Natural killer cell (primary cell): Measurements from ENCODE around the gene GRM4. TPM values are rescaled to one million over a fixed set of nuclear protein-coding genes. Genes with fewer than 3 reads are reported as not detected.

Experiments used
- ATAC-seq, 3 donors: fragments of 150-1000 bp in 2 of 3; fragments of 200-7000 bp in 1 of 3; cut with Tn5 transposase; 1 replicate in 1 of 3; 2 replicates in 2 of 3; pipeline ENCODE4 v1.10.0; 2021; ENCODE audit warnings: mild to moderate bottlenecking in 2 of 3, moderate library complexity in 2 of 3
- DNase-seq, 2 donors: peaks; one replicate each; pipeline versions ENCODE4 v3.0.0 to v3.0.0-alpha.2; 2013 to 2021; ENCODE audit warnings: mixed read lengths in 1 of 2
- H3K27ac ChIP-seq: one replicate; pipeline ENCODE4 v1.5.1; 2013; ENCODE audit warnings: mild to moderate bottlenecking, low read length
- H3K27me3 ChIP-seq: one replicate; pipeline ENCODE4 v1.6.1; 2013; ENCODE audit warnings: low read length; ENCODE audit not compliant: control insufficient read depth, insufficient read depth
- H3K36me3 ChIP-seq: one replicate; pipeline ENCODE4 v1.6.1; 2013; ENCODE audit warnings: low read length; ENCODE audit not compliant: control insufficient read depth, insufficient read depth
- H3K4me1 ChIP-seq: one replicate; pipeline ENCODE4 v1.6.1; 2013; ENCODE audit warnings: low read length; ENCODE audit not compliant: control insufficient read depth, insufficient read depth
- H3K4me3 ChIP-seq: one replicate; pipeline ENCODE4 v1.5.1; 2013; ENCODE audit warnings: low read length
- H3K9me3 ChIP-seq: one replicate; pipeline ENCODE4 v1.6.1; 2013; ENCODE audit warnings: low read length; ENCODE audit not compliant: control insufficient read depth, insufficient read depth
- H3K27ac Mint-ChIP-seq, 2 donors: one replicate each; pipeline ENCODE4 v1.8.0; 2022; ENCODE audit warnings: mild to moderate bottlenecking in 2 of 2, mixed read lengths in 2 of 2, moderate library complexity in 1 of 2
- H3K27me3 Mint-ChIP-seq, 2 donors: one replicate each; pipeline ENCODE4 v1.8.0; 2022; ENCODE audit warnings: low read depth in 2 of 2, mixed read lengths in 2 of 2
- H3K36me3 Mint-ChIP-seq: one replicate; pipeline ENCODE4 v1.8.0; 2022; ENCODE audit warnings: mixed read lengths
- H3K4me1 Mint-ChIP-seq, 2 donors: one replicate each; pipeline ENCODE4 v1.8.0; 2022; ENCODE audit warnings: mixed read lengths in 2 of 2
- H3K4me3 Mint-ChIP-seq: one replicate; pipeline ENCODE4 v1.8.0; 2022; ENCODE audit warnings: mild to moderate bottlenecking, moderate library complexity, mixed read lengths
- H3K9me3 Mint-ChIP-seq, 2 donors: one replicate each; pipeline ENCODE4 v1.8.0; 2022; ENCODE audit warnings: mixed read lengths in 2 of 2
- CTCF ChIP-seq: fragments of 200-600 bp; IDR thresholded peaks from one replicate; pipeline ENCODE4 v1.8.0; 2022; ENCODE audit warnings: antibody characterized with exemption
- WGBS: methylation state at CpG from one replicate; pipeline ENCODE4 v1.1.7; 2013; ENCODE audit warnings: missing lambda C conversion rate; ENCODE audit not compliant: insufficient coverage; 5-methylcytosine and 5-hydroxymethylcytosine counted together
- intact Hi-C: fragments of 100-400 bp; cut with micrococcal nuclease; formaldehyde crosslinking; loops from one replicate; pipeline ENCODE4 v1.14.2; 2022
- total RNA-seq, 4 donors: library from RNA; stranded (reverse); fragments of 120-200 nt in 1 of 4; gene quantifications; one replicate each; pipeline versions ENCODE4 v1.2.3 to v1.2.4, GENCODE V29; 2013 to 2022

The GRM4 gene
- total RNA-seq, 3 donors from 2014 or later (not counting 1 experiment from before 2014, with no cell fraction given), result not detected

GRCh38 chr6:33985947-33986346 is 159.9 kb downstream of the GRM4 start:
- no peak for TF ChIP-seq CTCF
- intact Hi-C loops, result no loop called here
- H3K36me3 Mint-ChIP-seq, result no peaks in the 10 kb centered on the region
- peaks cover 13 to 15% of the 10 kb centered on the region in 2 donors for H3K27me3 Mint-ChIP-seq
- H3K4me1 Mint-ChIP-seq, result peaks cover 6% of the 10 kb centered on the region in 2 donors
- Histone ChIP-seq H3K4me3 (no peak overlapping the region), H3K27ac (no peak overlapping the region), H3K9me3 (no peaks in the 10 kb centered on the region), H3K27me3 (peaks cover 2% of the 10 kb centered on the region), H3K36me3 (no peaks in the 10 kb centered on the region), H3K4me1 (peaks cover 13% of the 10 kb centered on the region)
- H3K27ac Mint-ChIP-seq, result no peak overlapping the region
- no peaks in the 10 kb centered on the region for H3K9me3 Mint-ChIP-seq
- no peak for ATAC-seq
- H3K4me3 Mint-ChIP-seq, result no peak overlapping the region
- no peak for DNase-seq
- WGBS, result 69% methylated on average over 1 of the region's 1 CpG

- H3K27me3 ChIP-seq, result peaks cover 2% of the 10 kb centered on the region
- ATAC-seq (no peak), DNase-seq (no peak)
- intact Hi-C loops, result no loop called here
- WGBS, result 92% methylated on average over 14 of the region's 14 CpGs
- TF ChIP-seq CTCF, result no peak
- H3K4me1 Mint-ChIP-seq, result peaks cover 6% of the 10 kb centered on the region in 2 donors
- no peaks in the 10 kb centered on the region for H3K9me3 Mint-ChIP-seq
- no peaks in the 10 kb centered on the region for H3K36me3 Mint-ChIP-seq
- H3K27ac Mint-ChIP-seq, result no peak overlapping the region
- H3K36me3 ChIP-seq, result no peaks in the 10 kb centered on the region
- no peak overlapping the region for H3K4me3 ChIP-seq
- H3K27ac ChIP-seq, result no peak overlapping the region
- H3K4me1 ChIP-seq, result peaks cover 13% of the 10 kb centered on the region
- H3K9me3 ChIP-seq, result no peaks in the 10 kb centered on the region
- peaks cover 11 to 15% of the 10 kb centered on the region in 2 donors for H3K27me3 Mint-ChIP-seq
- no peak overlapping the region for H3K4me3 Mint-ChIP-seq
These were observed 160.6 kb downstream of the GRM4 start for GRCh38 chr6:33985313-33985751.

GRCh38 chr6:33984466-33985312 is 161.2 kb downstream of the GRM4 start:
- DNase-seq (no peak), ATAC-seq (no peak)
- Histone ChIP-seq H3K27ac (no peak overlapping the region), H3K9me3 (no peaks in the 10 kb centered on the region), H3K27me3 (no peaks in the 10 kb centered on the region), H3K36me3 (no peaks in the 10 kb centered on the region), H3K4me3 (no peak overlapping the region), H3K4me1 (peaks cover 13% of the 10 kb centered on the region)
- H3K9me3 Mint-ChIP-seq, result no peaks in the 10 kb centered on the region
- H3K36me3 Mint-ChIP-seq, result no peaks in the 10 kb centered on the region
- intact Hi-C loops, result no loop called here
- TF ChIP-seq CTCF, result no peak
- H3K4me1 Mint-ChIP-seq, result peaks cover 6% of the 10 kb centered on the region in 2 donors
- no peak overlapping the region for H3K4me3 Mint-ChIP-seq
- H3K27me3 Mint-ChIP-seq, result peaks cover 12 to 17% of the 10 kb centered on the region in 2 donors
- WGBS, result 86% methylated on average over 21 of the region's 21 CpGs
- H3K27ac Mint-ChIP-seq, result no peak overlapping the region
